IPS-20b (cell line): Measurements from ENCODE around the gene PROK1.

Experiments used
- H3K27ac ChIP-seq: one replicate; pipeline ENCODE4 v1.5.1; 2013; ENCODE audit warnings: low read length
- H3K27me3 ChIP-seq: 2 replicates; pipeline ENCODE4 v1.6.1; 2013; ENCODE audit warnings: mild to moderate bottlenecking, low read length, inconsistent platforms; ENCODE audit not compliant: insufficient read depth
- H3K36me3 ChIP-seq: 2 replicates; pipeline ENCODE4 v1.6.1; 2013; ENCODE audit warnings: low read depth, mild to moderate bottlenecking, inconsistent platforms, low read length, moderate library complexity; ENCODE audit not compliant: insufficient read depth
- H3K4me1 ChIP-seq: 2 replicates; pipeline ENCODE4 v1.6.1; 2013; ENCODE audit warnings: mild to moderate bottlenecking, control low read depth, inconsistent platforms, low read length, moderate library complexity; ENCODE audit not compliant: insufficient read depth
- H3K4me3 ChIP-seq: 2 replicates; pipeline ENCODE4 v1.5.1; 2013; ENCODE audit warnings: mild to moderate bottlenecking, low read length, inconsistent platforms
- H3K9ac ChIP-seq: 2 replicates; pipeline ENCODE4 v1.6.1; 2013; ENCODE audit warnings: low read depth, mild to moderate bottlenecking, inconsistent platforms, low read length, moderate library complexity
- H3K9me3 ChIP-seq: 2 replicates; pipeline ENCODE4 v1.6.1; 2013; ENCODE audit warnings: mild to moderate bottlenecking, low read depth, low read length, inconsistent platforms; ENCODE audit not compliant: insufficient read depth

PROK1 gene

GRCh38 chr1:110420023-110420662, 30.8 kb upstream of the PROK1 start:
- H3K27ac ChIP-seq, result no peak overlapping the region
- H3K36me3 ChIP-seq, result no peaks in the 10 kb centered on the region
- H3K9me3 ChIP-seq, result peaks cover 6% of the 10 kb centered on the region; the same call in 1 of the 2 replicates
- no peaks in the 10 kb centered on the region for H3K4me1 ChIP-seq
- H3K9ac ChIP-seq, result no peak overlapping the region
- H3K4me3 ChIP-seq, result no peak overlapping the region
- H3K27me3 ChIP-seq, result no peaks in the 10 kb centered on the region

- peaks cover 6% of the 10 kb centered on the region; the same call in 1 of the 2 replicates for H3K9me3 ChIP-seq
- no peaks in the 10 kb centered on the region for H3K36me3 ChIP-seq
- no peaks in the 10 kb centered on the region for H3K27me3 ChIP-seq
- no peak overlapping the region for H3K9ac ChIP-seq
- H3K27ac ChIP-seq, result no peak overlapping the region
- no peaks in the 10 kb centered on the region for H3K4me1 ChIP-seq
- H3K4me3 ChIP-seq, result no peak overlapping the region
Measured at GRCh38 chr1:110420874-110421793, 29.8 kb upstream of the PROK1 start.

- Histone ChIP-seq H3K4me1 (no peaks in the 10 kb centered on the region), H3K4me3 (no peak overlapping the region), H3K9ac (no peak overlapping the region), H3K27ac (no peak overlapping the region), H3K9me3 (peaks cover 6% of the 10 kb centered on the region; the same call in 1 of the 2 replicates), H3K27me3 (no peaks in the 10 kb centered on the region), H3K36me3 (no peaks in the 10 kb centered on the region)
Measured at GRCh38 chr1:110424699-110425611, 26.0 kb upstream of the PROK1 start.

- no peaks in the 10 kb centered on the region for H3K27me3 ChIP-seq
- no peaks in the 10 kb centered on the region for H3K36me3 ChIP-seq
- H3K27ac ChIP-seq, result no peak overlapping the region
- no peak overlapping the region for H3K4me3 ChIP-seq
- H3K9ac ChIP-seq, result no peak overlapping the region
- no peaks in the 10 kb centered on the region for H3K4me1 ChIP-seq
- H3K9me3 ChIP-seq, result peaks cover 6% of the 10 kb centered on the region; the same call in 1 of the 2 replicates
Measured at GRCh38 chr1:110425612-110426152, 25.3 kb upstream of the PROK1 start.

GRCh38 chr1:110426854-110427253, 24.1 kb upstream of the PROK1 start:
- H3K27ac ChIP-seq, result no peak overlapping the region

GRCh38 chr1:110428946-110429345, 22.0 kb upstream of the PROK1 start:
- Histone ChIP-seq H3K9me3 (no peaks in the 10 kb centered on the region), H3K27ac (no peak overlapping the region), H3K4me1 (peaks cover 9% of the 10 kb centered on the region), H3K27me3 (no peaks in the 10 kb centered on the region; the same call in 1 of the 2 replicates), H3K4me3 (no peak overlapping the region), H3K36me3 (no peaks in the 10 kb centered on the region), H3K9ac (no peak overlapping the region)

More at GRCh38 chr1:110426854-110427253, 24.1 kb upstream of the PROK1 start:
- no peak overlapping the region for H3K9ac ChIP-seq
- no peaks in the 10 kb centered on the region for H3K9me3 ChIP-seq
- H3K4me3 ChIP-seq, result no peak overlapping the region
- no peaks in the 10 kb centered on the region; the same call in 1 of the 2 replicates for H3K27me3 ChIP-seq
- H3K4me1 ChIP-seq, result no peaks in the 10 kb centered on the region
- no peaks in the 10 kb centered on the region for H3K36me3 ChIP-seq

- H3K27me3 ChIP-seq, result no peaks in the 10 kb centered on the region; the same call in 1 of the 2 replicates
Measured at GRCh38 chr1:110430366-110430765, 20.6 kb upstream of the PROK1 start.

GRCh38 chr1:110430901-110431300, 20.0 kb upstream of the PROK1 start:
- Histone ChIP-seq H3K36me3 (no peaks in the 10 kb centered on the region), H3K9ac (no peak overlapping the region), H3K9me3 (no peaks in the 10 kb centered on the region), H3K4me3 (no peak overlapping the region), H3K4me1 (peaks cover 14% of the 10 kb centered on the region), H3K27ac (no peak overlapping the region), H3K27me3 (no peaks in the 10 kb centered on the region; the same call in 1 of the 2 replicates)

More at GRCh38 chr1:110430366-110430765, 20.6 kb upstream of the PROK1 start:
- Histone ChIP-seq H3K4me1 (peaks cover 14% of the 10 kb centered on the region), H3K36me3 (no peaks in the 10 kb centered on the region), H3K27ac (no peak overlapping the region), H3K4me3 (no peak overlapping the region), H3K9ac (no peak overlapping the region), H3K9me3 (no peaks in the 10 kb centered on the region)

GRCh38 chr1:110433213-110433612, 17.7 kb upstream of the PROK1 start:
- H3K4me1 ChIP-seq, result peaks cover 14% of the 10 kb centered on the region
- no peaks in the 10 kb centered on the region for H3K9me3 ChIP-seq
- H3K9ac ChIP-seq, result no peak overlapping the region
- H3K4me3 ChIP-seq, result no peak overlapping the region
- no peaks in the 10 kb centered on the region for H3K36me3 ChIP-seq
- no peaks in the 10 kb centered on the region; the same call in 1 of the 2 replicates for H3K27me3 ChIP-seq
- H3K27ac ChIP-seq, result no peak overlapping the region

GRCh38 chr1:110433803-110434202, 17.1 kb upstream of the PROK1 start:
- no peak overlapping the region for H3K9ac ChIP-seq
- H3K27ac ChIP-seq, result no peak overlapping the region
- H3K4me1 ChIP-seq, result peaks cover 14% of the 10 kb centered on the region
- H3K4me3 ChIP-seq, result no peak overlapping the region
- no peaks in the 10 kb centered on the region; the same call in 1 of the 2 replicates for H3K27me3 ChIP-seq
- no peaks in the 10 kb centered on the region for H3K9me3 ChIP-seq
- H3K36me3 ChIP-seq, result no peaks in the 10 kb centered on the region

- H3K9ac ChIP-seq, result no peak overlapping the region
- H3K27me3 ChIP-seq, result no peaks in the 10 kb centered on the region; the same call in 1 of the 2 replicates
- no peak overlapping the region for H3K4me3 ChIP-seq
- no peak overlapping the region for H3K27ac ChIP-seq
- H3K4me1 ChIP-seq, result peaks cover 14% of the 10 kb centered on the region
- H3K9me3 ChIP-seq, result no peaks in the 10 kb centered on the region
- H3K36me3 ChIP-seq, result no peaks in the 10 kb centered on the region
Measured at GRCh38 chr1:110434946-110435345, 16.0 kb upstream of the PROK1 start.
